SK-N-SH (cell line): ENCODE measurements around the gene ABLIM1.

Source experiments
- EZH2phosphoT487 ChIP-seq: fragments of 200-600 bp; sonication (generic); IDR thresholded peaks from 2 replicates; pipeline ENCODE4 v1.6.1; 2017; ENCODE audit warnings: low read depth, mixed run types, mild to moderate bottlenecking, antibody characterized with exemption, moderate library complexity, borderline replicate concordance
- FOXM1 ChIP-seq: IDR thresholded peaks from 2 replicates; pipeline ENCODE4 v1.4.0; 2012; ENCODE audit warnings: low read depth, mild to moderate bottlenecking
- GABPA ChIP-seq: IDR thresholded peaks from 2 replicates; pipeline ENCODE4 v1.4.0; 2012; ENCODE audit warnings: low read depth, mild to moderate bottlenecking
- NRF1 ChIP-seq: IDR thresholded peaks from 2 replicates; pipeline ENCODE4 v1.6.1; 2012; ENCODE audit warnings: low read depth, mild to moderate bottlenecking, low read length
- RAD21 ChIP-seq: IDR thresholded peaks from 2 replicates; pipeline ENCODE4 v1.6.1; 2012; ENCODE audit warnings: mild to moderate bottlenecking, low read length
- TAF1 ChIP-seq: IDR thresholded peaks from 2 replicates; pipeline ENCODE4 v1.6.1; 2012; ENCODE audit warnings: low read depth, mild to moderate bottlenecking, low read length, moderate library complexity, borderline replicate concordance
- TF ChIP-seq, protein P1 (sequence below): IDR thresholded peaks from 2 replicates; pipeline ENCODE4 v1.6.1; 2012; ENCODE audit warnings: mild to moderate bottlenecking, low read depth, low read length, moderate library complexity
- TF ChIP-seq, protein P2 (sequence below): fragments of 200-600 bp; sonication (generic); IDR thresholded peaks from 2 replicates; pipeline ENCODE4 v1.6.1; 2017; ENCODE audit warnings: antibody characterized with exemption, mild to moderate bottlenecking, moderate library complexity
- TF ChIP-seq, protein P3 (sequence below): IDR thresholded peaks from 2 replicates; pipeline ENCODE4 v1.4.0; 2012; ENCODE audit warnings: low read depth, borderline replicate concordance

DNA sequence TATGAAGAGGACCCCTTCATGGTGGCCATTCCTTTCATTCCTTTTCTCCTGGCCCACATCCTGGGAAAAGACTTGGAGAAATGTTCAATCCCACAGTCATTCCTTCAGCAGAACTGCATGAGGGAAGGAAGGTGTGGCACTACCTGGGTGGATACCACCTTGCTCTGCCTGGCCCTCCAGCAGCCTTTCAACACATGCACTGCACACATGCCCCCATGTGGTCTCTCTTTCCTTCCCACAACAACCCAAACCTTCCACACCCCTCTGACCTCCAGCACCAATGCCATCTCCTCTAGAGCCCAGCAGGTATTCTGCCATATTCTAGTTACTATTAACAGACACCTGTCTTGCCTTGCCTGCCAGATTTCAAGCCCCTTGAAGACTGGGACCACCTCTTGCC lies 213.3 kb downstream of the ABLIM1 start:
- TF ChIP-seq, protein P1, sequence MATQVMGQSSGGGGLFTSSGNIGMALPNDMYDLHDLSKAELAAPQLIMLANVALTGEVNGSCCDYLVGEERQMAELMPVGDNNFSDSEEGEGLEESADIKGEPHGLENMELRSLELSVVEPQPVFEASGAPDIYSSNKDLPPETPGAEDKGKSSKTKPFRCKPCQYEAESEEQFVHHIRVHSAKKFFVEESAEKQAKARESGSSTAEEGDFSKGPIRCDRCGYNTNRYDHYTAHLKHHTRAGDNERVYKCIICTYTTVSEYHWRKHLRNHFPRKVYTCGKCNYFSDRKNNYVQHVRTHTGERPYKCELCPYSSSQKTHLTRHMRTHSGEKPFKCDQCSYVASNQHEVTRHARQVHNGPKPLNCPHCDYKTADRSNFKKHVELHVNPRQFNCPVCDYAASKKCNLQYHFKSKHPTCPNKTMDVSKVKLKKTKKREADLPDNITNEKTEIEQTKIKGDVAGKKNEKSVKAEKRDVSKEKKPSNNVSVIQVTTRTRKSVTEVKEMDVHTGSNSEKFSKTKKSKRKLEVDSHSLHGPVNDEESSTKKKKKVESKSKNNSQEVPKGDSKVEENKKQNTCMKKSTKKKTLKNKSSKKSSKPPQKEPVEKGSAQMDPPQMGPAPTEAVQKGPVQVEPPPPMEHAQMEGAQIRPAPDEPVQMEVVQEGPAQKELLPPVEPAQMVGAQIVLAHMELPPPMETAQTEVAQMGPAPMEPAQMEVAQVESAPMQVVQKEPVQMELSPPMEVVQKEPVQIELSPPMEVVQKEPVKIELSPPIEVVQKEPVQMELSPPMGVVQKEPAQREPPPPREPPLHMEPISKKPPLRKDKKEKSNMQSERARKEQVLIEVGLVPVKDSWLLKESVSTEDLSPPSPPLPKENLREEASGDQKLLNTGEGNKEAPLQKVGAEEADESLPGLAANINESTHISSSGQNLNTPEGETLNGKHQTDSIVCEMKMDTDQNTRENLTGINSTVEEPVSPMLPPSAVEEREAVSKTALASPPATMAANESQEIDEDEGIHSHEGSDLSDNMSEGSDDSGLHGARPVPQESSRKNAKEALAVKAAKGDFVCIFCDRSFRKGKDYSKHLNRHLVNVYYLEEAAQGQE: no peak
- TF ChIP-seq, protein P2, sequence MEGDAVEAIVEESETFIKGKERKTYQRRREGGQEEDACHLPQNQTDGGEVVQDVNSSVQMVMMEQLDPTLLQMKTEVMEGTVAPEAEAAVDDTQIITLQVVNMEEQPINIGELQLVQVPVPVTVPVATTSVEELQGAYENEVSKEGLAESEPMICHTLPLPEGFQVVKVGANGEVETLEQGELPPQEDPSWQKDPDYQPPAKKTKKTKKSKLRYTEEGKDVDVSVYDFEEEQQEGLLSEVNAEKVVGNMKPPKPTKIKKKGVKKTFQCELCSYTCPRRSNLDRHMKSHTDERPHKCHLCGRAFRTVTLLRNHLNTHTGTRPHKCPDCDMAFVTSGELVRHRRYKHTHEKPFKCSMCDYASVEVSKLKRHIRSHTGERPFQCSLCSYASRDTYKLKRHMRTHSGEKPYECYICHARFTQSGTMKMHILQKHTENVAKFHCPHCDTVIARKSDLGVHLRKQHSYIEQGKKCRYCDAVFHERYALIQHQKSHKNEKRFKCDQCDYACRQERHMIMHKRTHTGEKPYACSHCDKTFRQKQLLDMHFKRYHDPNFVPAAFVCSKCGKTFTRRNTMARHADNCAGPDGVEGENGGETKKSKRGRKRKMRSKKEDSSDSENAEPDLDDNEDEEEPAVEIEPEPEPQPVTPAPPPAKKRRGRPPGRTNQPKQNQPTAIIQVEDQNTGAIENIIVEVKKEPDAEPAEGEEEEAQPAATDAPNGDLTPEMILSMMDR: no peak
- no peak for TF ChIP-seq TAF1
- TF ChIP-seq GABPA: no peak
- TF ChIP-seq RAD21: no peak
- TF ChIP-seq, protein P3, sequence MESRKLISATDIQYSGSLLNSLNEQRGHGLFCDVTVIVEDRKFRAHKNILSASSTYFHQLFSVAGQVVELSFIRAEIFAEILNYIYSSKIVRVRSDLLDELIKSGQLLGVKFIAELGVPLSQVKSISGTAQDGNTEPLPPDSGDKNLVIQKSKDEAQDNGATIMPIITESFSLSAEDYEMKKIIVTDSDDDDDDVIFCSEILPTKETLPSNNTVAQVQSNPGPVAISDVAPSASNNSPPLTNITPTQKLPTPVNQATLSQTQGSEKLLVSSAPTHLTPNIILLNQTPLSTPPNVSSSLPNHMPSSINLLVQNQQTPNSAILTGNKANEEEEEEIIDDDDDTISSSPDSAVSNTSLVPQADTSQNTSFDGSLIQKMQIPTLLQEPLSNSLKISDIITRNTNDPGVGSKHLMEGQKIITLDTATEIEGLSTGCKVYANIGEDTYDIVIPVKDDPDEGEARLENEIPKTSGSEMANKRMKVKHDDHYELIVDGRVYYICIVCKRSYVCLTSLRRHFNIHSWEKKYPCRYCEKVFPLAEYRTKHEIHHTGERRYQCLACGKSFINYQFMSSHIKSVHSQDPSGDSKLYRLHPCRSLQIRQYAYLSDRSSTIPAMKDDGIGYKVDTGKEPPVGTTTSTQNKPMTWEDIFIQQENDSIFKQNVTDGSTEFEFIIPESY: no peak
- no peak for TF ChIP-seq NRF1
- no peak for TF ChIP-seq EZH2phosphoT487
- TF ChIP-seq FOXM1: no peak
